ENCODE measurements around the gene NRARP. TPM values are rescaled to one million over a fixed set of nuclear protein-coding genes. Genes with fewer than 3 reads are reported as not detected.

The NRARP gene
- total and polyA plus RNA-seq, 4 donors: 0.48 to 1.3 (median 0.93) TPM; not detected in 1

DNA sequence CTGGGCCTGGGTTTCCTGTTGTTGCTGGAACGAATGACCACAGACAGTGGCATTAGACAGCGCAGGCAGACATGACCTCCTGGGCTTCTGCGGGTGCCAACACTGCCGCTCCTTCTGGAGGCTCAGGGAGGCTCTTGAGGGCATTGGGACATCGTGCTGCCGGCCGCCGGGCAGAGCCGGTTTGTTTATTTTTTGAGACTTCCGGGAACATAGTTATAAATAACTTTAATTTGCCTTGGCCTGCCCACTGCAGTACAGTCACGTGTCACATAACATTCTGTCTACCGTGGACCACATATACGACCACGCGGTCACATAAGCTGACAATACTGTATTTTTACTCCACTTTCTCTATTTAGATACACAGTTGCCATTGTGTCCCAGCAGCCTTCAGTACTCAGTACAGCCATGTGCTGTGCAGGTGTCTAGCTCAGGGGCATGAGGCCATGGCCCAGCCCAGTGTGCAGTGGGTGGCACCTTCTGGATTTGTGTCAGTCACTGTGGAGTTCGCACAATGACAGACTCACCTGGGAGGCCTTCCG is 32.8 kb downstream of the NRARP start:
- Histone ChIP-seq H3K36me3 (ENCODE audit: control insufficient read depth in 4 of 4, insufficient read depth in 3 of 4, low read depth in 1 of 4, low read length in 3 of 4) (peaks cover 2 to 18% (median 10%) of the 10 kb centered on the region in 4 donors), H3K27me3 (ENCODE audit: control insufficient read depth in 4 of 4, insufficient read depth in 4 of 4, low read length in 3 of 4) (no peaks in the 10 kb centered on the region), H3K4me1 (ENCODE audit: control insufficient read depth in 4 of 4, insufficient read depth in 4 of 4, low read length in 3 of 4) (peaks cover 9 to 42% (median 24%) of the 10 kb centered on the region in 4 donors), H3K4me3 (ENCODE audit: low read depth in 1 of 3, low read length in 3 of 3) (peak overlapping the region in 1 of 3 donors; percentile 12), H3K9ac (ENCODE audit: low read depth in 1 of 2, low read length in 2 of 2) (no peak overlapping the region), H3K27ac (ENCODE audit: low read depth in 1 of 2, low read length in 2 of 2) (peak overlapping the region; percentile 59 to 69), H3K9me3 (ENCODE audit: control insufficient read depth in 4 of 4, low read length in 3 of 4) (no peaks in the 10 kb centered on the region)
- TF ChIP-seq, protein P1, sequence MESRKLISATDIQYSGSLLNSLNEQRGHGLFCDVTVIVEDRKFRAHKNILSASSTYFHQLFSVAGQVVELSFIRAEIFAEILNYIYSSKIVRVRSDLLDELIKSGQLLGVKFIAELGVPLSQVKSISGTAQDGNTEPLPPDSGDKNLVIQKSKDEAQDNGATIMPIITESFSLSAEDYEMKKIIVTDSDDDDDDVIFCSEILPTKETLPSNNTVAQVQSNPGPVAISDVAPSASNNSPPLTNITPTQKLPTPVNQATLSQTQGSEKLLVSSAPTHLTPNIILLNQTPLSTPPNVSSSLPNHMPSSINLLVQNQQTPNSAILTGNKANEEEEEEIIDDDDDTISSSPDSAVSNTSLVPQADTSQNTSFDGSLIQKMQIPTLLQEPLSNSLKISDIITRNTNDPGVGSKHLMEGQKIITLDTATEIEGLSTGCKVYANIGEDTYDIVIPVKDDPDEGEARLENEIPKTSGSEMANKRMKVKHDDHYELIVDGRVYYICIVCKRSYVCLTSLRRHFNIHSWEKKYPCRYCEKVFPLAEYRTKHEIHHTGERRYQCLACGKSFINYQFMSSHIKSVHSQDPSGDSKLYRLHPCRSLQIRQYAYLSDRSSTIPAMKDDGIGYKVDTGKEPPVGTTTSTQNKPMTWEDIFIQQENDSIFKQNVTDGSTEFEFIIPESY (IDR thresholded peaks at IDR 0.05): no peak
- TF ChIP-seq EGR1 (IDR thresholded peaks at IDR 0.05; ENCODE audit: low read depth in 2 of 2): no peak
- TF ChIP-seq, protein P2, sequence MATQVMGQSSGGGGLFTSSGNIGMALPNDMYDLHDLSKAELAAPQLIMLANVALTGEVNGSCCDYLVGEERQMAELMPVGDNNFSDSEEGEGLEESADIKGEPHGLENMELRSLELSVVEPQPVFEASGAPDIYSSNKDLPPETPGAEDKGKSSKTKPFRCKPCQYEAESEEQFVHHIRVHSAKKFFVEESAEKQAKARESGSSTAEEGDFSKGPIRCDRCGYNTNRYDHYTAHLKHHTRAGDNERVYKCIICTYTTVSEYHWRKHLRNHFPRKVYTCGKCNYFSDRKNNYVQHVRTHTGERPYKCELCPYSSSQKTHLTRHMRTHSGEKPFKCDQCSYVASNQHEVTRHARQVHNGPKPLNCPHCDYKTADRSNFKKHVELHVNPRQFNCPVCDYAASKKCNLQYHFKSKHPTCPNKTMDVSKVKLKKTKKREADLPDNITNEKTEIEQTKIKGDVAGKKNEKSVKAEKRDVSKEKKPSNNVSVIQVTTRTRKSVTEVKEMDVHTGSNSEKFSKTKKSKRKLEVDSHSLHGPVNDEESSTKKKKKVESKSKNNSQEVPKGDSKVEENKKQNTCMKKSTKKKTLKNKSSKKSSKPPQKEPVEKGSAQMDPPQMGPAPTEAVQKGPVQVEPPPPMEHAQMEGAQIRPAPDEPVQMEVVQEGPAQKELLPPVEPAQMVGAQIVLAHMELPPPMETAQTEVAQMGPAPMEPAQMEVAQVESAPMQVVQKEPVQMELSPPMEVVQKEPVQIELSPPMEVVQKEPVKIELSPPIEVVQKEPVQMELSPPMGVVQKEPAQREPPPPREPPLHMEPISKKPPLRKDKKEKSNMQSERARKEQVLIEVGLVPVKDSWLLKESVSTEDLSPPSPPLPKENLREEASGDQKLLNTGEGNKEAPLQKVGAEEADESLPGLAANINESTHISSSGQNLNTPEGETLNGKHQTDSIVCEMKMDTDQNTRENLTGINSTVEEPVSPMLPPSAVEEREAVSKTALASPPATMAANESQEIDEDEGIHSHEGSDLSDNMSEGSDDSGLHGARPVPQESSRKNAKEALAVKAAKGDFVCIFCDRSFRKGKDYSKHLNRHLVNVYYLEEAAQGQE (IDR thresholded peaks at IDR 0.05): no peak
- peak; percentile 41 to 51 for TF ChIP-seq RXRA (IDR thresholded peaks at IDR 0.05)
- peak in 1 of 2 donors; percentile 45 for TF ChIP-seq GABPA (IDR thresholded peaks at IDR 0.05 in 1 of 2, conservative IDR thresholded peaks at IDR 0.05 in 1 of 2)
- no peak for TF ChIP-seq JUND (IDR thresholded peaks at IDR 0.05)
- TF ChIP-seq HNF4A (conservative IDR thresholded peaks at IDR 0.05): peak; percentile 4 to 12
- no peak for TF ChIP-seq FOXA1 (IDR thresholded peaks at IDR 0.05)
- no peak for TF ChIP-seq TAF1 (conservative IDR thresholded peaks at IDR 0.05)
- no peak for TF ChIP-seq FOXA2 (IDR thresholded peaks at IDR 0.05)
- TF ChIP-seq NR2F2 (IDR thresholded peaks at IDR 0.05): no peak
- TF ChIP-seq, protein P3, sequence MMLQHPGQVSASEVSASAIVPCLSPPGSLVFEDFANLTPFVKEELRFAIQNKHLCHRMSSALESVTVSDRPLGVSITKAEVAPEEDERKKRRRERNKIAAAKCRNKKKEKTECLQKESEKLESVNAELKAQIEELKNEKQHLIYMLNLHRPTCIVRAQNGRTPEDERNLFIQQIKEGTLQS (IDR thresholded peaks at IDR 0.05): no peak
- TF ChIP-seq, protein P4, sequence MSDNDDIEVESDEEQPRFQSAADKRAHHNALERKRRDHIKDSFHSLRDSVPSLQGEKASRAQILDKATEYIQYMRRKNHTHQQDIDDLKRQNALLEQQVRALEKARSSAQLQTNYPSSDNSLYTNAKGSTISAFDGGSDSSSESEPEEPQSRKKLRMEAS (IDR thresholded peaks at IDR 0.05): peak; percentile 75
- no peak for TF ChIP-seq HNF4G (IDR thresholded peaks at IDR 0.05)
- peak in 1 of 2 donors; percentile 17 for TF ChIP-seq RAD21 (IDR thresholded peaks at IDR 0.05)
- TF ChIP-seq, protein P5, sequence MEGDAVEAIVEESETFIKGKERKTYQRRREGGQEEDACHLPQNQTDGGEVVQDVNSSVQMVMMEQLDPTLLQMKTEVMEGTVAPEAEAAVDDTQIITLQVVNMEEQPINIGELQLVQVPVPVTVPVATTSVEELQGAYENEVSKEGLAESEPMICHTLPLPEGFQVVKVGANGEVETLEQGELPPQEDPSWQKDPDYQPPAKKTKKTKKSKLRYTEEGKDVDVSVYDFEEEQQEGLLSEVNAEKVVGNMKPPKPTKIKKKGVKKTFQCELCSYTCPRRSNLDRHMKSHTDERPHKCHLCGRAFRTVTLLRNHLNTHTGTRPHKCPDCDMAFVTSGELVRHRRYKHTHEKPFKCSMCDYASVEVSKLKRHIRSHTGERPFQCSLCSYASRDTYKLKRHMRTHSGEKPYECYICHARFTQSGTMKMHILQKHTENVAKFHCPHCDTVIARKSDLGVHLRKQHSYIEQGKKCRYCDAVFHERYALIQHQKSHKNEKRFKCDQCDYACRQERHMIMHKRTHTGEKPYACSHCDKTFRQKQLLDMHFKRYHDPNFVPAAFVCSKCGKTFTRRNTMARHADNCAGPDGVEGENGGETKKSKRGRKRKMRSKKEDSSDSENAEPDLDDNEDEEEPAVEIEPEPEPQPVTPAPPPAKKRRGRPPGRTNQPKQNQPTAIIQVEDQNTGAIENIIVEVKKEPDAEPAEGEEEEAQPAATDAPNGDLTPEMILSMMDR (IDR thresholded peaks at IDR 0.05; ENCODE audit: low read depth, low read length, missing input control): no peak
- TF ChIP-seq SP1 (IDR thresholded peaks at IDR 0.05): peak; percentile 57
- no peak for TF ChIP-seq YY1 (IDR thresholded peaks at IDR 0.05)
- WGBS: 27% methylated on average over 17 of the region's 17 CpGs
- no peak for DNase-seq (ENCODE audit: low spot score)

All from liver (tissue), 9 donors.